Measurements from ENCODE around the gene ZNF536.

Gene ZNF536

DNA sequence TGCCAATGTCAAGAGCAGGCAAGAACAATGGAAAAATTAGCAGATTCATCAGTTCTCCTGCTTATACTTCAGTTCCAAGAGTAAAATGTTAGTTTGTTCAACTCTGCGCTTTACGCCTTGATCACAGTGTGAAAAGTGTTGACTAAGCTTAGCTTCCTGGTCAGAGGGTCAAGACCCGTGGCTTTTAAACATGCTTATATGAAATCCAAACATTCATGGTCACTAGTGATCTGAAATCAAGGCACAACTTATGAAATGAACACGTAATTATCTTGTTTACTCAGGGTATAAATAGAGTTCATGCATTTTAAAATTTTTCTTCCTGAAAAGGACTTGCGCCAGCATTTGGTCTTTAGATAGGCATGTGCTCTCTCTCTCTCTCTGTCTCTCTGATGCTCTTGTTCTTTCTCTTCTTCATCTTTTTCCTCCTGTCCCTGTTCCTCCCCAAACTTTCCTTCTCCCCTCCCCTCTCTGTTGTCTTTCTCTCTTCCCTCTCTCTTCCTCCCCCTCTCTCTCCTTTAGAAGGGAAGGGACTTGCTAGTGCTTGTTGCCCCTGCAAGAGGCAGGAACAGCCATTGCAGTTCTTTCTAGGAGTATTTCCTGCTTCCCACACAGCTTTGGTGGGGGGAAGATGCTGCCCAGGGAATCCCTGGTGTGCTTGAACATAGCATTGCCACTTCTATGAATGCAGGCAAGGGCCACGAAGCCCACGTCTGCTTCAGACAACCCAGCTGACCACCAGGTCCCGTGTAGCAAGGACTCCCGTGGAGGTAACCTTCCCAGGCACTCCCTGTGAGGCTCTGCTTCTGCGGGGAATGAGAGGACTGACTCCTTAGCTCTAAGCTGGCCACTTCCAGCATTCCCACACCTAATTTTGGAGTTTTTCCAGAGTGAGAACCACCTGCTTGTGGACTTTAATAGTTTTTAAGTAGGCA lies 7.1 kb upstream of the ZNF536 start:
- no peak for DNase-seq (ENCODE audit: low read depth)

DNA sequence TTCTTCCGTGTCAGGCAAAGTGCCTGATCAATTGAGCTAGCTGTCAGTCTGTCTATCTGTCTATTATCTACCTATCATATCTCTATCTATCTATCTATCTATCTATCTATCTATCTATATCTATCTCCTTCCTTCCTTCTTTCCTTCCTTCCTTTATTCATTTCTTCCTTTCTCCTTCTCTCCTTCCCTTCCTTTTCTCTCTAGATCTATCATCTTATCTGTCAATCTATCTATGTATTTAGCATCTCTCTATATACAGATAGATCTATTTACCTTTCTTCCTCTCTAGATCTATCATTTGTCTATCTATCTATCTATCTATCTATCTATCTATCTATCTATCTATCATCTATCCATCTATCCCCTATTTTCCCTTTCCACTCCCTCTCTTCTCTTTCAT lies 5.9 kb upstream of the ZNF536 start:
- no peak for DNase-seq (ENCODE audit: low read depth)

DNA sequence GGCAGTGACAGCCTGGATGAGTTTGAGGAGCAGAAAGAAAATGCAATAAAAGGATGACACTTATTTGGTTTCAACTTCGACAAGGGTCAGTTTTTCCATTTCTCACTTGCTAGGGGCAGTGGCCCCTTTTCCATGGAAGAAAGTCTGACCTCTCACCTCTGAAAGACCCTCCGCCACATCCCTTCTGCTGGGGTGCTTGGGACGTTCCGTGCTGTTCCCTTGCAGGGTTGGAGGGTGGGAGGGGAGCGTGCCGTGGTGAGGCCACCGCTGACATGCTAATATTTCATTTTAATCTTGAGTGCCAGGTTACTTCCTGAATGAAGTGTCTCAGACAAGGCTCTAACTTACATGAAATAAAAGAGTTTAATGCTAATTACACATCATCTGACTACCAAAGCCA lies 5.2 kb upstream of the ZNF536 start:
- DNase-seq (ENCODE audit: low read depth): no peak

DNA sequence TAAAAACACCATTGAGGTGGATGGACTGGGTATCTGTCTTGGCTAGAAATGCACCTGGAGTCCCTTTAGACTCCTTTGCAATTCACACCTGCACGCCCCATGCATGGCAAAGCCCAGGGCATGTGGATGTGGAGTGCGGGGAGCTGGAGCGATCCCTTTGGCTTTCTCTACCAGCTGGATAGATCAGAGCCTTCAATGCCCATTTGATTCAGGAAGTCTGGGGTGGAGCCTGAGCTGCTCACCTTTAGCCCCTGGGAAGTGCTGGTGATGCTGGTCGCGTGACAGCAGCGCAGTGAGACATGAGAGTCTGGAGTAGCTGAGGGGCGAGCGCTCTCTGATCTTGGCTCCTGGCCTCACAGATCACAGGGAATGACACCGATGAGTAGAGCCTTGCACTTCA lies 4.8 kb upstream of the ZNF536 start:
- no peak for DNase-seq (ENCODE audit: low read depth)

GRCh38 chr19:30369833-30370232 lies 2.4 kb upstream of the ZNF536 start:
- no peak for DNase-seq (ENCODE audit: low read depth)

DNA sequence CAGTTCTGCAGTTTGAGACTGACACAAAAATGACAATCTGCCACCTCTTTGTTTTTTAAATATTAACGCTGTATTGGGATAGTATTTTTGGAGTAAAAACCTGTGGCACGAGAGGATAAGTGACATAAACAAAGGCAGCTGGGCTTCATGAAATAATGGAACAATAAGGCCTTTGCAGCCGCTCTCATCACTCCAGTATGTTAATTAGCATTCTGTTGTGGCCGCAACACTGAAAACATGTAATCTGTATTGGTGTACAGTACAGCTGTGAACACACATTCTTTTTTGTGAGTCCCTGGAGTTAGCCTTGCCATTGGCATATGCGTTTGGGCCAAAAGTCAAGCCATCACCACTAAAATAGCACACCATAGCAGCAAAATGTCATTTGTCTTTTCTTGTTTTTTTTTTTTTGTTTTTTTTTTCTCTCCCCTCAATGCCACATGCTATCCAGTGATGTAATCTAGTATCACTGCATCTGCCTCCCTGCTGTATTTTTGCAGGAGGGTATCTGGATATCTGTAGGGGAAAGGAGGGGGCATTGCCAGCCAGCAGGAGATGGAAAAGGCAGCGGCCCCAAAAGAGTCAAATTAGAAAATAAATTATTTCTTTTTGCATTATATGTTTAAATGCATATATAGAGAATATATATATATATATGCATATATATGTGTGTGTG lies 885 bp upstream of the ZNF536 start:
- DNase-seq (ENCODE audit: low read depth): no peak

GRCh38 chr19:30373593-30373992 lies 1.4 kb downstream of the ZNF536 start:
- no peak for DNase-seq (ENCODE audit: low read depth)

DNA sequence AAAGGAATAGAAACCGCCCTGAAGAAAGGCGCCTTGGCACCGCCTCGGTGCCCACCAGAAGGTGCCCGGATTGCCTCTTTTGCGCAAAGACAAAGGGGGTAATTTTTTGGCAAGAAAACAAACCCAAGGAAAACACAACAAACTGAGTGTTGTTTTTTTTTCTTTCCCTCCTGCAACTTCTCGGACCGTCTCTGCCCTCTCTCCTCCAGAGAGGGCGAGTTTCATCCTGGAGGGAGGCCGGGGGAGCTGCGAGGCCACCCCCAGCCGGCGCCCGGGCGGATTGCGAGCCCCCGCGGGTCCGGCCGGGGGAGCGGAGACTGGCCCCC lies 2.3 kb downstream of the ZNF536 start:
- no peak for DNase-seq (ENCODE audit: low read depth)

GRCh38 chr19:30374865-30375552 lies 2.8 kb downstream of the ZNF536 start:
- DNase-seq (ENCODE audit: low read depth): no peak

DNA sequence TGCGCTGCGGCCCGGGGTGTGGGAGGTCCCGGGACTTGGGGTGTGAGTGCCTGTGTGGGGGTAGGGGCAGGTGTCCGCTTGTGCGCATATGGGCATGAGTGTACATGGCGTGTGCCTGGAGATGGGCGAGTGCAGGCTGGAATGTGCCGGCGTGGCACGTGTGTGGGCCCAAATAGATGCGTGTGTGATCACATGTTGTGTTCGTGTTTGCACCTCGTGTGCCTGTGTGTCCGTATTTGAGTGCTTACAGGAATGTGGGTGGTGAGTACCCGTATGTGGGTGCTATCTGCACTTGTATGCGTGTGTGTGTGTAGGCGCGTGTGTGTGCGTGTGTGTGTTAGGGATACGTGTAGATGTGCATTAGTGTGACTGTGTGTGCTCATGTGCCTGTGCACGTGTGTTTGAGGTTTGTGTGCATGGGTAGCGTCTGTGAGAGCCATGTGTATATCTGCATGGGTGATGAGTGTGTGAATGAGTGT lies 3.4 kb downstream of the ZNF536 start:
- no peak for DNase-seq (ENCODE audit: low read depth)

DNA sequence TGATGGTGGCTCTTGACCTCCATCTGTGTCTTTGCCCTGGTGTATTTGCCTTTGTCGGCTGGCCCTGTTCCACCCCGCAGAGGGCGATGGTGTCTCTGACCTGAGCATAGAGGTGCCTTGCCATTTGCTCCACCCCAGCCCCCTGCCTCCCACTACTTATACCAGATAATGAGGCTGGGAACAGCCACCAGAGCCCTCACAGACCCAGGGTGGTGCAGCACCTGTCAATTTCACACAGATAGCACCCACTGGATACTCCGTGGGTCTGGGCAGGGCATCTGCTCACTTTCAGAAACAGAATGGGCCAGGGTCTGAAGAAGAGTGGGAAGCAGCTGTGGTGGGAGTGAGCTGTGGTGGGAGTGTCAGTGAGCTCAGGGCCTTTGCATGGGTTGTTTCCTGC lies 4.1 kb downstream of the ZNF536 start:
- DNase-seq (ENCODE audit: low read depth): no peak

DNA sequence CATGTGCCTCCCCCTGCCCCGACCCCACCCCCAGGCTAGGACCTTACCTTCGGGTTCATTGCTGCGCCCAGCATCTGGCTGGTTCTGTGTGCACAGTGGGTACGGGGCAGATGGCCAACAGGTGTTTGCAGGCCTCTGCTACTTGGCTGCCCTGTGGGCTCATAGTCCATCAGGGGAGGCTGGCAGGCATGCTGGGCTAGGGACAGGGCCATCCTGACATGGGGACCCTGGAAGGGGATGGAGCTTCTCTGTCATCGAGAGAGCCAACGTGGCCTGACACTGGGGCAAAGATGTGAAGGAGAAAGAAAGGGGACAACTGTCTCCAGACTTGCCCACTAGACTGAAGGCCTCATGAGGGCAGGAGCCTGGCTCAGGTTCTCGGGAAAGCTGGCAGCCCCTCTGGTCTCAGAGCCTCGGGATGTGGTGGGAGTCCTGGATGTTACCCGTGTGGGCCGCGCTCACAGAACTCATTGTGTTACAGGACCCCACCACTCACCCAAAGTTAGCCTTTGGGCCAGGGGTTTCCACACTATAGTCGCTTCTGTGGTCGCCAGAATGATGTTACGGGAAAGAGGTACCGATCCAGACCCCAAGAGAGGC lies 4.7 kb downstream of the ZNF536 start:
- DNase-seq (ENCODE audit: low read depth): no peak

GRCh38 chr19:30378701-30379100 lies 6.5 kb downstream of the ZNF536 start:
- DNase-seq (ENCODE audit: low read depth): no peak

DNA sequence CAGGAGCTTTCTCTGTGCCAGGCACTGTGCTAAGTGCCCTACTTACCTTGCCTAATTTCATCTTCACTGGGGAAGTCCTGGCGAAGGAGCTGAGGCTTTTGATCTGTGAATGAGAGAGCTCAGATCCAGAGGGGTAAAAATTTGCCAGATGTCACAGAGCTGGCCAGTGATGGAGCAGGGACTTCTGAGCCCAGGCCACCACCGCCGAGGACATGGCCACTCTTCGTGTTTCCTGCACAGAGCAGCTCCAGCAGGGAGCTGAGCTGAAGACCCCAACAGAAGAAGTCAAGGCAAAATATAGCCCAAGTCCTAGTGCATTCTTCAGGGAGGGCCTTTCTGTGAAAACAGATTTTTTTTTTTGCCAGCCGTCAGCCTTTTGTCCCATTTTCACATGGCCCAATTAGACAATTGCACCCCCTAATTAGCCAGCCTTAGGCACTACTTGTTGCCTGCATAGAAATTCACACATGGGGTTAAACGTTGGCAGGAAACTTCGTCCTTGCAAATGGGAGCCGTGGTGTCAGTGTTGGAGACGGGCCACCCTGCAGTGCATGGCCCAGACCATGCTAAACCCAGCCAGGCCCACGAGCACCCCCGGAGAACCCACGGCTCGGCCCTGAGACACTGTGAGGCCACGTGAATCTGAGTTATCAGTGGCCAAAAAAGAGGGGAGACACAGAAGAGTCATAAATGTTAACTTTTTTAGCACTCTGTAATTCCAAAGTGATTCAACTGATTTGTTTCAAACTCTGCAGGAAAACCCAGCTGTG lies 7.8 kb downstream of the ZNF536 start:
- no peak for DNase-seq (ENCODE audit: low read depth)

DNA sequence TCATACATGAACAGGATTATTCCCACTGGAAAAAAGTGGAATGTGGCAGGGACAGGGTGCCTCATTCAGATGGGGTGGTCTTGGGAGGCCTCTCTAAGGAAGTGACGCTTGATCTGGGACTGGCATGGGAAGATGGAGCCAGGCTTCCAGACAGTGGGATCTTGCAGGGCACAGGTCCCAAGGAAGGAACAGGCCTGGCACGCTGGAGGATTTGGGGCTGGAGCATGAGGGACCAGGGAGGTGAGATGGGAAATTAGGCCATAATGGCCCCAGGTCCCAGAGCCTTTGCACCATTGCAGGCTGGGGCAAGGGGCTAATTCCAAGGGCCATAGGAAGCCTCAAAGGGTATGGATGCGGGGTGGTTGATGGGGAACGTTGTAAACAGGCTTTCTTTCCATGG lies 9.2 kb downstream of the ZNF536 start:
- DNase-seq (ENCODE audit: low read depth): no peak

DNA sequence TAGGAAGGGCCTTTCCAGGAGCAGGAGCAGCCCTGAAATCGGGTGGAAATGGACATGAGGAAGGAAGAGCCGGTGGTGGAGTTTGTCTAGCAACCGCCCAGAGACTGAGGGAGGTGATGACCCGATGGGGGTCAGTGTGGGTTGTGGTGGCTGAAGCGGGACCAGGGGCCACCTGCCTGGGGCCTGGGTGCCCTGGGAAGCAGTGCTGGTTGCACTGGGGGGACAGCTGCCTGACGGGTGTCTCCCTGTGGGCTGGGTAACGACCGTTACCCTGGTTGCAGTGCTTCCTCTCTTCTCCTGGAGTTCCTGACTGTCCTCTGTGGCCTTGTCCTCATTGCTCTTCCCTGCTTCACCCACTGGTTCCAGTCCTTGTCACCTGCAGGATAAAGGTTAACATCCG lies 13.0 kb downstream of the ZNF536 start:
- no peak for DNase-seq (ENCODE audit: low read depth)

GRCh38 chr19:30385666-30386065 lies 13.5 kb downstream of the ZNF536 start:
- no peak for DNase-seq (ENCODE audit: low read depth)

GRCh38 chr19:30386551-30387143 lies 14.5 kb downstream of the ZNF536 start:
- no peak for DNase-seq (ENCODE audit: low read depth)

DNA sequence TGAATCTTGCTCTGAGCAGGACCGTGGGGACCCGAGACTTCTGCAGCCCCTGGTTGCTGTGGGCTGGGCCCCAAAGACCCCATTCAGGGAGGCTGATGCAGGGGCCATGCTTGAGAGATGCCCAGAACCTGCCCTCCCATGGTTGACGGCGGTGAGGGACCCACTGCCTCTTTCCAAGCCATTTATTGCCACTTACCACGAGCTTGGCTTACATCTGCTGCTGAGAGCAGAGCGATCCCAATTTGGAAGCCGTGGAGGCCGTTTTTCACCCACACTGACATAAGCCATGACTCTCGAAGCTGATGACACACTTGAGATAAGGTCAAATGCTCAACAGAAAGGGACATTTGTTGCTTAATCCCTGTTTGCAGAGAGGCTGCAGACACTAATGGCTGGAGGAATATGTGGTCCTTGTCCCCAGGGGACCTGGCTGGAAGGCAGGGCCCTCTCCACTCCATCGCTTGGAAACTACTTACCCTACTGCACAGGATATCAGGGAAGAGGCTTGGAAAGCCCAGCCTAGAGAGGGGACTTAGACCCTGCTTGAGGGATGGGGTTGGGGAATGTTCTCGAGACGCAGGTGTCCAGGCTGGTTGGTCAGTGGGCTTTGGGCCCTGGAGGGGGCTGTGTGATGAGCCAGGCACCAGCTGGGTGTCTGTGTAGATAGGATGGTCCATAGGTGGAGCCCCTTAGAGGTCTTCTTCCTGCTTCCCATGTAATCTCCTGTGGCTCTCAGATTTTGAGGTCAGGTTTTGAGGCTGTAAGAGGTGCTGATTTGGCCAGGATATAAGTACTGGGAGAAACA lies 15.3 kb downstream of the ZNF536 start:
- no peak for DNase-seq (ENCODE audit: low read depth)

DNA sequence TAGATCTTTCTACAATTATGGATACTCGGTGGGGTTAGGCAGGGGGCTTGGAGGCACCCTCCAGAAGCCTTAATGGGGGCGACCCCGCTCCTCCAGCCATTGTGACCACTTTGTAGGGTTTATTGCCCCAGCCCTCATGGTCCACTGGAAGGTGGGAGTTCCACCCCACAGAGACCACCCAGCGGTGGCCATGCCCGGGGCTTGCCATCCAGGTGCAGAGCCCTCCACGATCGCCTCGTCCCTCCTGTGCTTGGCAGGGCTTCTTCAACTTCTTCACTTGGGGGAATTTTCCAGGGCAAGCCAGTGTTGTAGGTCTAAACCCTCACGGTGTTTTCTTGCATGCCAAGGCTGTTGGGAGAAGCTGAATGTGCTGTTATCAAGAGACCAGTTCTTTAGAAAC lies 16.1 kb downstream of the ZNF536 start:
- no peak for DNase-seq (ENCODE audit: low read depth)

DNA sequence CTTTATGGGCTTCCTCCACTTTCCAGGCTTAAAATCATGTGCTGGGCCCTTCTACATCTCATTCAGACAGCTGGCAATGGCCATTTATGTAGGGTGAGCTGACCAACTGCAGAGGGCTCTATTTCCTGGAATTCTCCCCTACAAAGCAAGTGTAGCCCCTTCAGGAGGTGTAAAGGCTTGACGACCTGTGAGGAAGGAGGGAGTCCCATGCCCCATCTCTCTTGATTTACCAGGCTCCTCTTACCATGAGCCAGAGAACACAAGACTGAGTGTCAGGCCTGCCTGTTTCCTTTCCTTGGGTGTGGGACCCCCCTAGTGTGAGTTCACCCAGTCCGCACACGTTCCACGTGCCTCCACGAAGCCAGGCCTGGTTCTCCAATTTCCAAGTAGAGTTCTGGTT lies 16.6 kb downstream of the ZNF536 start:
- no peak for DNase-seq (ENCODE audit: low read depth)
